ENCODE data around the gene NKX2-1. TPM values are rescaled to one million over a fixed set of nuclear protein-coding genes. Genes with fewer than 3 reads are reported as not detected.

Gene NKX2-1
- total RNA-seq, 1 experiment from 2014 or later = not detected

DNA sequence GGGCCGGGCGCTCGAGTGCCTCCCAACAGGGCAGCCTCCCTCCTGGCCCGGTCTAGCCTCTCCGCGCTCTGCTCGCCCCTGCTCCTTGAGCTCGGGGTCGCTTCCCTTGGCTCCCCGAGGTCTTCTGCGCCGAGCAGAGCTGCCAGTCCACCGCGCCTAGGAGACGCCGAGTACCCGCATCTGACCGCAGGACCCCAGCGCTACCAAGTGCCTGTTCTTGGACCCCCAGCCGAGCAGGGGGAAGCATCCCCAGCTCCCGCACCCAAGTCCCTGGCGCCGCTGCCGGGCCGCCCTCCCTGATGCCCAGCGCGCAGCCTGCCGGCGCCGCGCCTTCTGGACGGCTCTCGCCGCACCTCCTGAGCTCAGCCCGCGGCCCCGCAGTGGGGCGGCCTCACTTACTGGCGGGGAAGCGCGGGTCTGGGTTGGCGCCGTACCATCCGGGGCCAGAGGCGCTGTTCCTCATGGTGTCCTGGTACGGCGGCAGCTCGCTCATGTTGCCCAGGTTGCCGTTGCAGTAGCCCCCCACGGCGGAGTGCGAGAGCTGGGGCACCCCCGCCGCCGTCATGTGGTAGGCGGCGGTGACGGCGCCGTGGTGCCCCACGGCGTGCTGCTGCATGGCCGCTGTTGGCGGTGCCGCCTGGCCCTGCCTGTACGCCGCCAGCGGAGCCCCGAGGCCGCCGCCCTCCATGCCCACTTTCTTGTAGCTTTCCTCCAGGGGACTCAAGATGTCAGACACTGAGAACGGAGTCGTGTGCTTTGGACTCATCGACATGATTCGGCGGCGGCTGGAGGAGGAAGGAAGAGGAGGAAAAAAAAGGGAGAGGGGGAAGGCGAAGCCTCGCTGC, 1.2 kb downstream of the NKX2-1 start:
- no peak overlapping the region for H2BK5ac ChIP-seq (ENCODE audit: insufficient read length, low read length)
- no peak overlapping the region for H2BK15ac ChIP-seq (ENCODE audit: low read depth, low read length)
- no peak overlapping the region; the same call in 1 of the 2 replicates for H3K14ac ChIP-seq (ENCODE audit: insufficient read depth, low read length)
- H2BK20ac ChIP-seq (ENCODE audit: low read depth, low read length, poor library complexity, severe bottlenecking) = no peak overlapping the region
- no peaks in the 10 kb centered on the region for H3K4me1 ChIP-seq (ENCODE audit: insufficient read depth, low read length)
- no peak overlapping the region for H3K4ac ChIP-seq (ENCODE audit: low read depth, low read length)
- Mint-ChIP-seq H3K9me3 (peaks cover 2 to 10% of the 10 kb centered on the region in 2 experiments; a peak in 4 of 5 replicates), H3K36me3 (ENCODE audit: insufficient read depth in 1 of 3, low read depth in 3 of 3) (no peaks in the 10 kb centered on the region), H3K27ac (no peak overlapping the region), H3K4me3 (peak overlapping the region in 1 of 2 experiments; percentile 77; a peak in 4 of 5 replicates), H3K4me1 (peaks cover 12 to 41% of the 10 kb centered on the region in 2 experiments), H3K27me3 (ENCODE audit: low read depth) (peaks cover 98% of the 10 kb centered on the region)
- H4K5ac ChIP-seq (ENCODE audit: insufficient read length, low read depth, low read length) = no peak overlapping the region
- H3K23ac ChIP-seq (ENCODE audit: insufficient read length, low read depth, low read length) = no peak overlapping the region
- no peak for DNase-seq
- peaks cover 92% of the 10 kb centered on the region for H3K27me3 ChIP-seq (ENCODE audit: insufficient read depth, low read length)
- H2AK5ac ChIP-seq (ENCODE audit: insufficient read length, low read length) = no peak overlapping the region
- H4K8ac ChIP-seq (replicated peaks; ENCODE audit: insufficient read length, low read depth, low read length) = no peak overlapping the region
- no peak overlapping the region for H3T11ph ChIP-seq (ENCODE audit: low read length)
- no peaks in the 10 kb centered on the region for H4K20me1 ChIP-seq (ENCODE audit: control insufficient read depth, insufficient read depth, insufficient read length)
- WGBS (ENCODE audit: extremely low coverage, insufficient read length, low lambda C conversion rate) = no CpG with 5 or more reads among the region's 79 CpGs
- no peaks in the 10 kb centered on the region for H3K9me3 ChIP-seq (ENCODE audit: control insufficient read depth, low read depth, low read length)
- TF ChIP-seq, protein P1, sequence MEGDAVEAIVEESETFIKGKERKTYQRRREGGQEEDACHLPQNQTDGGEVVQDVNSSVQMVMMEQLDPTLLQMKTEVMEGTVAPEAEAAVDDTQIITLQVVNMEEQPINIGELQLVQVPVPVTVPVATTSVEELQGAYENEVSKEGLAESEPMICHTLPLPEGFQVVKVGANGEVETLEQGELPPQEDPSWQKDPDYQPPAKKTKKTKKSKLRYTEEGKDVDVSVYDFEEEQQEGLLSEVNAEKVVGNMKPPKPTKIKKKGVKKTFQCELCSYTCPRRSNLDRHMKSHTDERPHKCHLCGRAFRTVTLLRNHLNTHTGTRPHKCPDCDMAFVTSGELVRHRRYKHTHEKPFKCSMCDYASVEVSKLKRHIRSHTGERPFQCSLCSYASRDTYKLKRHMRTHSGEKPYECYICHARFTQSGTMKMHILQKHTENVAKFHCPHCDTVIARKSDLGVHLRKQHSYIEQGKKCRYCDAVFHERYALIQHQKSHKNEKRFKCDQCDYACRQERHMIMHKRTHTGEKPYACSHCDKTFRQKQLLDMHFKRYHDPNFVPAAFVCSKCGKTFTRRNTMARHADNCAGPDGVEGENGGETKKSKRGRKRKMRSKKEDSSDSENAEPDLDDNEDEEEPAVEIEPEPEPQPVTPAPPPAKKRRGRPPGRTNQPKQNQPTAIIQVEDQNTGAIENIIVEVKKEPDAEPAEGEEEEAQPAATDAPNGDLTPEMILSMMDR (conservative IDR thresholded peaks at IDR 0.05) = no peak
- H3K4me2 ChIP-seq (ENCODE audit: insufficient read depth, insufficient read length, low read length) = peak overlapping the region; percentile 11
- H3K56ac ChIP-seq (ENCODE audit: insufficient read length, low read depth, low read length) = no peak overlapping the region
- no peak overlapping the region for H2BK120ac ChIP-seq (ENCODE audit: low read depth, low read length, poor library complexity, severe bottlenecking)
- no peaks in the 10 kb centered on the region for H3K79me2 ChIP-seq (ENCODE audit: insufficient read depth, low read length)
- H2BK12ac ChIP-seq (ENCODE audit: insufficient read length, low read depth, low read length) = no peak overlapping the region
- no peak overlapping the region for H3K27ac ChIP-seq (ENCODE audit: insufficient read length, low read depth, low read length)
- H3K9ac ChIP-seq (ENCODE audit: extremely low read depth, insufficient read length, low read length) = no peak overlapping the region
- no peak overlapping the region for H4K91ac ChIP-seq (ENCODE audit: insufficient read length, low read depth, low read length)
- H3K18ac ChIP-seq (ENCODE audit: insufficient read length, low read depth, low read length) = no peak overlapping the region
- H2AFZ ChIP-seq (ENCODE audit: low read length) = no peak overlapping the region
- H3K79me1 ChIP-seq (ENCODE audit: insufficient read depth, low read depth, low read length, poor library complexity, severe bottlenecking) = no peaks in the 10 kb centered on the region
- H3K23me2 ChIP-seq (ENCODE audit: insufficient read length, low read depth, low read length, poor library complexity, severe bottlenecking) = peaks cover 7% of the 10 kb centered on the region
